Measurements from ENCODE around the gene ELF2. TPM values are rescaled to one million over a fixed set of nuclear protein-coding genes. Genes with fewer than 3 reads are reported as not detected.
A peak's percentile ranks its signal among the peaks of the same experiment; 100 is the strongest.

Gene ELF2
- total RNA-seq, 2 donors from 2014 or later, result 47.6 to 53.9 TPM

DNA sequence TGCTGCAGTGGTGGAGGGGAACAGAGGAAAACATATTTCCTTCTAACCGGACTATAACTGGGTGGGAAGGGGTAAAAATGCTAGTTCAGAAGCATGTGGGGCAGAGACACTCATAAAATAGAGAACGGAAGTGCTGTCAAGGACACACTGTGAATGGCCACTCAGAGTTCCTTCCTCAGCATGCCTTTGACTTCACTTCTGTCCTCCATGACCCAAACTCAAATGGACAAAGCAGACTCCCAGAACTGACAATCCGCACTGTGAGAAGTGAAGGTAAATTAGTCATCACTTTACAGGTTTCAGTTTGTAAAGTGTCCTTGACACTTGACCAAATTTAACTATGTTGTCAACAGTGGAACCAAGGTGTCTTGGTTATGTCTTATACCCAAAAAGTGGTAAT lies 30.2 kb upstream of the ELF2 start:
- Histone ChIP-seq H3K9ac (ENCODE audit: extremely low read depth, low read length, poor library complexity, severe bottlenecking) (no peak overlapping the region), H3K9me3 (ENCODE audit: control insufficient read depth, low read length) (no peaks in the 10 kb centered on the region), H3K4me3 (ENCODE audit: low read length) (no peak overlapping the region), H3K36me3 (ENCODE audit: control insufficient read depth, insufficient read depth, low read length) (no peaks in the 10 kb centered on the region), H3K4me1 (ENCODE audit: control insufficient read depth, insufficient read depth, low read length) (no peaks in the 10 kb centered on the region), H3K27me3 (ENCODE audit: control insufficient read depth, insufficient read depth, low read length, poor library complexity, severe bottlenecking) (no peaks in the 10 kb centered on the region), H3K27ac (ENCODE audit: low read depth, low read length) (no peak overlapping the region)
- no peak overlapping the region for H3K27ac Mint-ChIP-seq
- TF ChIP-seq, protein P1, sequence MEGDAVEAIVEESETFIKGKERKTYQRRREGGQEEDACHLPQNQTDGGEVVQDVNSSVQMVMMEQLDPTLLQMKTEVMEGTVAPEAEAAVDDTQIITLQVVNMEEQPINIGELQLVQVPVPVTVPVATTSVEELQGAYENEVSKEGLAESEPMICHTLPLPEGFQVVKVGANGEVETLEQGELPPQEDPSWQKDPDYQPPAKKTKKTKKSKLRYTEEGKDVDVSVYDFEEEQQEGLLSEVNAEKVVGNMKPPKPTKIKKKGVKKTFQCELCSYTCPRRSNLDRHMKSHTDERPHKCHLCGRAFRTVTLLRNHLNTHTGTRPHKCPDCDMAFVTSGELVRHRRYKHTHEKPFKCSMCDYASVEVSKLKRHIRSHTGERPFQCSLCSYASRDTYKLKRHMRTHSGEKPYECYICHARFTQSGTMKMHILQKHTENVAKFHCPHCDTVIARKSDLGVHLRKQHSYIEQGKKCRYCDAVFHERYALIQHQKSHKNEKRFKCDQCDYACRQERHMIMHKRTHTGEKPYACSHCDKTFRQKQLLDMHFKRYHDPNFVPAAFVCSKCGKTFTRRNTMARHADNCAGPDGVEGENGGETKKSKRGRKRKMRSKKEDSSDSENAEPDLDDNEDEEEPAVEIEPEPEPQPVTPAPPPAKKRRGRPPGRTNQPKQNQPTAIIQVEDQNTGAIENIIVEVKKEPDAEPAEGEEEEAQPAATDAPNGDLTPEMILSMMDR (conservative IDR thresholded peaks at IDR 0.05), result no peak
- no peaks in the 10 kb centered on the region for H3K27me3 Mint-ChIP-seq (ENCODE audit: insufficient read depth)
- H3K4me3 Mint-ChIP-seq, result no peak overlapping the region
- no peak for DNase-seq
- no peaks in the 10 kb centered on the region for H3K36me3 Mint-ChIP-seq (ENCODE audit: low read depth)
- no peaks in the 10 kb centered on the region for H3K9me3 Mint-ChIP-seq
- 91 to 96% methylated on average over 2 to 3 of the region's 3 CpGs for whole genome bisulfite sequencing, 2 experiments (ENCODE audit: insufficient coverage in 1 of 2, insufficient read length in 1 of 2)
- H3K4me1 Mint-ChIP-seq, result no peaks in the 10 kb centered on the region

DNA sequence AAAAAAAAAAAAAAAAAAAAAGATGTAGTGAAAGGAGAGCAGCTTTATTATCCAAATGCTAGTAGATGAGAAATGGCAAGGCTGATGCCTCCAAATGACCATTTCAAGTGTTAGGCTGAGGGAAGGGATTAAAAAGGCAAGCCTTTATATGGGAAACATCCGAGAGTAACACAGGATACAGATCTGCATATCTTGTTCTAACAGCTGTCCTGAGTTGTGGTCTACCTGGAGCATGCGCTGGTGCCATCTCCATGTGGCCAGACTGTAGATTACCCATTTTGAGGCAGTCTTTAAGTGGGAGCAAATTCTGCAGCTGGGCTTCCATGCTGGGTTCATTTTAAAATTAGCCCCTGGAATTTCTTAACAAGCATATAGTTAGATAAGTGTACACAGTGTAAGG lies 26.0 kb upstream of the ELF2 start:
- Histone ChIP-seq H3K9me3 (ENCODE audit: control insufficient read depth, low read length) (no peaks in the 10 kb centered on the region), H3K9ac (ENCODE audit: extremely low read depth, low read length, poor library complexity, severe bottlenecking) (no peak overlapping the region), H3K4me1 (ENCODE audit: control insufficient read depth, insufficient read depth, low read length) (no peaks in the 10 kb centered on the region), H3K27me3 (ENCODE audit: control insufficient read depth, insufficient read depth, low read length, poor library complexity, severe bottlenecking) (no peaks in the 10 kb centered on the region), H3K4me3 (ENCODE audit: low read length) (no peak overlapping the region), H3K36me3 (ENCODE audit: control insufficient read depth, insufficient read depth, low read length) (no peaks in the 10 kb centered on the region), H3K27ac (ENCODE audit: low read depth, low read length) (no peak overlapping the region)
- DNase-seq, result no peak
- TF ChIP-seq, protein P1 (conservative IDR thresholded peaks at IDR 0.05), result no peak
- Mint-ChIP-seq H3K4me3 (no peak overlapping the region), H3K27me3 (ENCODE audit: insufficient read depth) (no peaks in the 10 kb centered on the region), H3K4me1 (no peaks in the 10 kb centered on the region), H3K27ac (no peak overlapping the region), H3K9me3 (no peaks in the 10 kb centered on the region), H3K36me3 (ENCODE audit: low read depth) (no peaks in the 10 kb centered on the region)
- WGBS, 2 experiments (ENCODE audit: insufficient coverage in 1 of 2, insufficient read length in 1 of 2), result 97 to 98% methylated on average over 2 of the region's 2 CpGs

DNA sequence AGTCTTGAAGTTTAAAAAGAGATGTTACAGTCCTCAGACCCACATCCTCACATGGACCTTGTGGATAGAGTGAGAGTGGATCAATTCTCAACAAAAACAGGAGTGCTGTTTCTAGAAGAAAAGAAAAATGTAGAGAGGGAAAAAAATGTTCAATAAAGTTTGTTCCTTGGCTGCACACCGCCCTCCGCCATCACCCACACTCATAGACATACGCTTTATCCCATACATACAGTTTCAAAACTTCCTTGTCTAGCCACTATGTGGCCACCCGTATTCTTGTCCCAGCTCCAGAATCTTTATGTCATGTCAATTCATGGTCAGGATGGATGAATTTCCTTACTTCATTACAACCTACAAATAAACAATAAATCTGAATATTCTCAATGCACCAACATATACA lies 23.5 kb upstream of the ELF2 start:
- H3K9me3 Mint-ChIP-seq, result peaks cover 10% of the 10 kb centered on the region
- H3K4me1 ChIP-seq (ENCODE audit: control insufficient read depth, insufficient read depth, low read length), result no peaks in the 10 kb centered on the region
- H3K9ac ChIP-seq (ENCODE audit: extremely low read depth, low read length, poor library complexity, severe bottlenecking), result no peak overlapping the region
- no peaks in the 10 kb centered on the region for H3K36me3 ChIP-seq (ENCODE audit: control insufficient read depth, insufficient read depth, low read length)
- no peaks in the 10 kb centered on the region for H3K4me1 Mint-ChIP-seq
- no peak overlapping the region for H3K27ac Mint-ChIP-seq
- no peaks in the 10 kb centered on the region for H3K27me3 Mint-ChIP-seq (ENCODE audit: insufficient read depth)
- no peaks in the 10 kb centered on the region for H3K9me3 ChIP-seq (ENCODE audit: control insufficient read depth, low read length)
- no peaks in the 10 kb centered on the region for H3K36me3 Mint-ChIP-seq (ENCODE audit: low read depth)
- 93 to 97% methylated on average over 3 to 4 of the region's 4 CpGs for WGBS, 2 experiments (ENCODE audit: insufficient coverage in 1 of 2, insufficient read length in 1 of 2)
- H3K27me3 ChIP-seq (ENCODE audit: control insufficient read depth, insufficient read depth, low read length, poor library complexity, severe bottlenecking), result no peaks in the 10 kb centered on the region
- H3K27ac ChIP-seq (ENCODE audit: low read depth, low read length), result no peak overlapping the region
- H3K4me3 Mint-ChIP-seq, result no peak overlapping the region
- DNase-seq, result no peak
- TF ChIP-seq, protein P1 (conservative IDR thresholded peaks at IDR 0.05), result peak; percentile 24
- no peak overlapping the region for H3K4me3 ChIP-seq (ENCODE audit: low read length)
